Stomach (tissue), 9 donors: ENCODE measurements around the gene MSGN1. TPM values are rescaled to one million over a fixed set of nuclear protein-coding genes. Genes with fewer than 3 reads are reported as not detected.
"Not testable (repeated sequence)": the region's sequence is repeated elsewhere in the genome, so short reads cannot be mapped to it uniquely, and the experiment has no call there.

Source experiments
- DNase-seq, 2 donors: peaks; one replicate each; pipeline versions ENCODE4 v3.0.0 to v3.0.0-alpha.2; 2013 to 2019
- H3K27ac ChIP-seq, 5 donors: fragments of 200-600 bp in 4 of 5; sonication (generic) in 4 of 5; one replicate each; pipeline ENCODE4 v1.5.1; 2013 to 2019; ENCODE audit warnings: mild to moderate bottlenecking in 1 of 5, moderate library complexity in 1 of 5
- H3K27me3 ChIP-seq, 3 donors: fragments of 200-600 bp; sonication (generic); one replicate each; pipeline ENCODE4 v1.5.1; 2017 to 2019; ENCODE audit warnings: mixed run types in 1 of 3
- H3K36me3 ChIP-seq, 4 donors: fragments of 200-600 bp; sonication (generic); 1 replicate in 3 of 4; 2 replicates in 1 of 4; pipeline ENCODE4 v1.5.1; 2016 to 2019
- H3K4me1 ChIP-seq, 4 donors: fragments of 200-600 bp; sonication (generic); one replicate each; pipeline ENCODE4 v1.5.1; 2016 to 2019
- H3K4me3 ChIP-seq, 4 donors: fragments of 200-600 bp; sonication (generic) in 3 of 4; one replicate each; pipeline ENCODE4 v1.5.1; 2016 to 2019; ENCODE audit warnings: mild to moderate bottlenecking in 1 of 4
- H3K9me3 ChIP-seq, 4 donors: fragments of 200-600 bp; sonication (generic); one replicate each; pipeline ENCODE4 v1.5.1; 2016 to 2019
- CTCF ChIP-seq, 7 experiments: fragments of 450-650 bp in 4 of 7; fragments of 200-600 bp in 3 of 7; sonication (generic) in 3 of 7; IDR thresholded peaks; one replicate each; pipeline ENCODE4 v1.5.1; 2016 to 2019; ENCODE audit warnings: antibody characterized with exemption in 7 of 7, control low read depth in 2 of 7, mild to moderate bottlenecking in 1 of 7
- EP300 ChIP-seq: sonication (generic); formaldehyde crosslinking; IDR thresholded peaks from one replicate; pipeline ENCODE4 v1.6.1; 2017; ENCODE audit warnings: antibody characterized with exemption
- POLR2A ChIP-seq, 4 donors: fragments of 450-650 bp; IDR thresholded peaks; one replicate each; pipeline ENCODE4 v1.6.1; 2016; ENCODE audit warnings: antibody characterized with exemption in 4 of 4, control low read depth in 2 of 4, mild to moderate bottlenecking in 1 of 4, moderate library complexity in 1 of 4
- POLR2AphosphoS5 ChIP-seq, 3 donors: sonication (generic); formaldehyde crosslinking; IDR thresholded peaks; one replicate each; pipeline ENCODE4 v1.6.1; 2016; ENCODE audit warnings: antibody characterized with exemption in 3 of 3
- WGBS, 5 donors: extraction: QIAGEN DNeasy Blood & Tissue Kit in 3 of 5; methylation state at CpG; one replicate each; pipeline versions ENCODE4 v1.1.5 to v1.1.7; 2013 to 2018; 5-methylcytosine and 5-hydroxymethylcytosine counted together
- intact Hi-C: fragments of 100-400 bp; cut with DNase I; formaldehyde crosslinking; loops from one replicate; pipeline ENCODE4 v1.15.1; 2023; ENCODE audit warnings: low total_unique reads
- polyA plus RNA-seq, 3 donors: library from polyadenylated mRNA; stranded (reverse); fragments of 200-250 nt; gene quantifications; one replicate each; pipeline ENCODE4 v1.2.3, GENCODE V29; 2013
- total RNA-seq, 5 donors: library from RNA; depleted of rRNA; stranded (reverse); fragments of >200 nt; gene quantifications; one replicate each; pipeline versions ENCODE4 v1.1.0 to v1.2.3, GENCODE V29; 2014 to 2016
- donor health status: healthy with polysubstance abuse.
- donor health status: Bipolar disorder and iron deficiency.
- donor health status: healthy.

The MSGN1 gene
- total and polyA plus RNA-seq, 8 donors, result 0.75 TPM; not detected in 7

DNA sequence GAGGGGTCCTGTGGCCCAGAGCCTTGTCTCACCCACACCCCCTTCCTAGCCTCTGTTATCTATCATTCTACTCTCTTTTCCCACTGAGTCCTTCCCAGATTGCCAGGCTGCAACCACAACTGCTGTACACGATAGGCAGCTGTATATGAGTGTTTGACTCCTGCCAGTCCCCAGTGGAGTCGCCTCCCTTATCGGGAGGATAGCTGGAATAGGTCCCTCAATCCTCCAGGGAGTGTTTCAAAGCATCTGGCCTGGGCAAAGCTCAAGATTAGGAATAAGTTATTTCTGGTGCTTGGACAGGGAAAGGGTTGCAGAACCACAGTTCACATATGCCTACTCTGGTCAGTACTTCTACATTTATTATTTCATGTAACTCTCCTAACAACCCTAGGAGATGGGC, 4.8 kb downstream of the MSGN1 start:
- Histone ChIP-seq H3K27me3 (no peaks in the 10 kb centered on the region), H3K4me3 (no peak overlapping the region), H3K27ac (no peak overlapping the region), H3K9me3 (no peaks in the 10 kb centered on the region), H3K4me1 (peaks cover 0 to 10% (median 5%) of the 10 kb centered on the region in 4 donors), H3K36me3 (no peaks in the 10 kb centered on the region)
- 63 to 84% (median 80%) methylated on average over 3 of the region's 3 CpGs for WGBS, 5 donors
- DNase-seq, result no peak
- intact Hi-C loops, result no loop called here
- TF ChIP-seq POLR2A (IDR thresholded peaks at IDR 0.05), result no peak

DNA sequence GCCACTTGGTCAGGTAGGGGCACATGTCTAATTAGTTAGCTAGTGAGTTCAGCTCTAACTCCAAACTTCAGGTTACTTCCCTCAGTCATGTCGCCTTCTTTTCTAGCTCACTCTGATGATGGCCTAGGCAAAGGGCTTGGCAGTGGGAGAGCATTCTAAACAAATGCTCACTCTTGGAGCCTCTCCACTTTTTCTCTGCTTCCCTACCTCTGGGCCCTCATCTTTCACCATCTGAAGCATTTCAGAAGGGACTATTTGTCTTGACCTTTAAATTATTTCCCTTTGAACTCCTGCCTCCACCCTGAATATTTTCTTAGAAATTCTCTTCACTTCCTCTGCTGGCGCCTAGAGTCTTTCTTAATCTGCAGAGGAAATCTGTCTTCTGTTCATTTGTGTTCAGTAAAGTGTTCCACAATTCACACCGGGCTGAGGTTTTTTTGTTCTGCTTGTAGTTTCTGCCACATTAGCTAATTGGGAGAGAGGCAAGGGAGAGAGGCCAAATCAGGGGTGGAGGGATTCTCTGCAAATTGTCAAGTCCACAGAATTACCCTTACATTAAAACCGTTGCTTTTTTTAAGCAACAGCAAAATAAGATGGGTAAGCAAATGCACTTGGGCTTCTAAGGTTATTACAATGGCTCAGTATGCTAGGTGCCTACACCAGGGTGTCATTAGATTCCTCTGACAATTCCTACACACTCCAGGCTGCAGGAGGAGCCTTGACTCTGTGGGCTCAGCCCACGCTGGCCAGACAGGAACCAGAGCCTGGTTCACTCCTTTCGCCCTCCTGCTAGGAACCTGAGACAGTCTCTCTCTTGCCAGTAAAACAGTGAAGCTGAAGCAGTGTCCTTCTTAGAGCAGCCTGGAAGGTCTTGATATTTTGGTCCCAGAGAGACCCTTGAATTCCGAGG, 5.5 kb downstream of the MSGN1 start:
- intact Hi-C loops, result no loop called here
- no peaks in the 10 kb centered on the region for H3K9me3 ChIP-seq
- 47 to 58% (median 55%) methylated on average over 7 of the region's 7 CpGs for WGBS, 5 donors
- no peaks in the 10 kb centered on the region for H3K27me3 ChIP-seq
- TF ChIP-seq EP300 (no peak), CTCF (IDR thresholded peaks at IDR 0.05) (no peak), POLR2A (IDR thresholded peaks at IDR 0.05) (no peak), POLR2AphosphoS5 (IDR thresholded peaks at IDR 0.05) (no peak)
- no peak overlapping the region for H3K4me3 ChIP-seq
- H3K27ac ChIP-seq, result peak overlapping the region in 1 of 5 donors; percentile 5
- DNase-seq, result no peak
- no peaks in the 10 kb centered on the region for H3K36me3 ChIP-seq
- H3K4me1 ChIP-seq, result peaks cover 0 to 10% (median 5%) of the 10 kb centered on the region in 4 donors

- Histone ChIP-seq H3K27ac (peak overlapping the region in 1 of 5 donors; percentile 5), H3K4me1 (peaks cover 0 to 10% (median 5%) of the 10 kb centered on the region in 4 donors), H3K36me3 (no peaks in the 10 kb centered on the region), H3K27me3 (no peaks in the 10 kb centered on the region), H3K9me3 (no peaks in the 10 kb centered on the region), H3K4me3 (no peak overlapping the region)
- intact Hi-C loops, result no loop called here
- 30 to 48% (median 34%) methylated on average over 4 of the region's 4 CpGs for WGBS, 5 donors
- TF ChIP-seq EP300 (no peak), POLR2AphosphoS5 (IDR thresholded peaks at IDR 0.05) (no peak), CTCF (IDR thresholded peaks at IDR 0.05) (no peak), POLR2A (IDR thresholded peaks at IDR 0.05) (no peak)
- peak in 1 of 2 donors; percentile 29 for DNase-seq
These were observed 6.3 kb downstream of the MSGN1 start for GRCh38 chr2:17822445-17823117.

- DNase-seq, H3K27ac ChIP-seq, intact Hi-C loops, H3K4me3 ChIP-seq, H3K36me3 ChIP-seq, H3K27me3 ChIP-seq, H3K9me3 ChIP-seq: not testable (repeated sequence)
- WGBS, 5 donors, result 63 to 91% (median 80%) methylated on average over 4 of the region's 4 CpGs
- H3K4me1 ChIP-seq, result peaks cover 0 to 10% (median 5%) of the 10 kb centered on the region in 4 donors
These were observed 7.4 kb downstream of the MSGN1 start for GRCh38 chr2:17823646-17824045.

DNA sequence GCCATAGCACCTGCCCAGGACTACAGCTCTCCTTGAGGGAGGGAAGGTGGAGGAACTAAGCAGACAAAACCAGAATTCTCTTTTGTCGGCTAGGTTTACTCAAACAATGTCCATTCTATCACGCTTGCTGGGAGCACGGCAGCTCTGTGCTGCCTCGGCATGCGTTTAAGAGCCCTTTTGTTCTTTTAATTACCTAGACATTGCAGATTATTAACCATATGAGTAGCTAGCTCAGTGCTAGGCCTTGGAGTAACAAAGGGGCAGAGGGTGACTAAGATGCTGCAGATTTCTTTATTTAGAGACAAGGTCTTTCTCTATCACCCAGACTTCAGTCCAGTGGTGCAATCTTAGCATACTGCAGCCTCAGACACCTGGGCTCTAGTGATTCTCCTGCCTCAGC, 11.1 kb downstream of the MSGN1 start:
- intact Hi-C loops, result no loop called here
- Histone ChIP-seq H3K27me3 (peaks cover 0 to 13% (median 7%) of the 10 kb centered on the region in 3 donors), H3K9me3 (no peaks in the 10 kb centered on the region), H3K4me3 (no peak overlapping the region), H3K36me3 (no peaks in the 10 kb centered on the region), H3K27ac (no peak overlapping the region), H3K4me1 (peaks cover 6 to 15% (median 11%) of the 10 kb centered on the region in 4 donors)
- TF ChIP-seq EP300, result no peak
- TF ChIP-seq POLR2AphosphoS5 (IDR thresholded peaks at IDR 0.05), result no peak
- TF ChIP-seq POLR2A (IDR thresholded peaks at IDR 0.05), result no peak
- no peak for TF ChIP-seq CTCF (IDR thresholded peaks at IDR 0.05)
- 34 to 64% (median 47%) methylated on average over 5 of the region's 5 CpGs for WGBS, 5 donors
- DNase-seq, result peak in 1 of 2 donors; percentile 23
